Urinary bladder (tissue), 4 donors: ENCODE results near the gene EXOC6B. TPM values are rescaled to one million over a fixed set of nuclear protein-coding genes. Genes with fewer than 3 reads are reported as not detected.

Source experiments
- DNase-seq: peaks from one replicate; pipeline ENCODE4 v3.0.0-alpha.2; 2015; ENCODE audit errors: extremely low spot score
- H3K27ac ChIP-seq: one replicate; pipeline ENCODE4 v1.5.1; 2013; ENCODE audit warnings: low read depth, mild to moderate bottlenecking, moderate library complexity
- H3K36me3 ChIP-seq: one replicate; pipeline ENCODE4 v1.6.1; 2013; ENCODE audit warnings: mild to moderate bottlenecking, moderate library complexity; ENCODE audit not compliant: insufficient read depth
- H3K4me1 ChIP-seq: one replicate; pipeline ENCODE4 v1.6.1; 2013; ENCODE audit warnings: mild to moderate bottlenecking, moderate library complexity; ENCODE audit not compliant: insufficient read depth
- H3K4me3 ChIP-seq: one replicate; pipeline ENCODE4 v1.5.1; 2013; ENCODE audit warnings: low read depth, low read length
- WGBS: extraction: QIAGEN DNeasy Blood & Tissue Kit; methylation state at CpG from one replicate; pipeline ENCODE4 v1.1.7; 2013; 5-methylcytosine and 5-hydroxymethylcytosine counted together
- polyA plus RNA-seq: library from polyadenylated mRNA; stranded (reverse); fragments of 200-250 nt; gene quantifications from one replicate; pipeline ENCODE4 v1.2.3, GENCODE V29; 2013
- total RNA-seq: library from RNA; depleted of rRNA; stranded (reverse); fragments of >200 nt; gene quantifications from one replicate; pipeline ENCODE4 v1.2.3, GENCODE V29; 2014
- donor health status: healthy with polysubstance abuse.
- donor health status: healthy.

EXOC6B gene
- total and polyA plus RNA-seq, 2 donors: 14.5 to 47.6 TPM

GRCh38 chr2:72395096-72395495 lies 430.7 kb downstream of the EXOC6B start:
- 52% methylated on average over 1 of the region's 1 CpG for WGBS
- DNase-seq: no peak
- Histone ChIP-seq H3K27ac (no peak overlapping the region), H3K36me3 (no peaks in the 10 kb centered on the region), H3K4me3 (no peak overlapping the region), H3K4me1 (no peaks in the 10 kb centered on the region)

- H3K4me1 ChIP-seq: no peaks in the 10 kb centered on the region
- no peak overlapping the region for H3K27ac ChIP-seq
- DNase-seq: no peak
- H3K4me3 ChIP-seq: no peak overlapping the region
- H3K36me3 ChIP-seq: no peaks in the 10 kb centered on the region
Observed at GRCh38 chr2:72394541-72395070, 431.2 kb downstream of the EXOC6B start.

DNA sequence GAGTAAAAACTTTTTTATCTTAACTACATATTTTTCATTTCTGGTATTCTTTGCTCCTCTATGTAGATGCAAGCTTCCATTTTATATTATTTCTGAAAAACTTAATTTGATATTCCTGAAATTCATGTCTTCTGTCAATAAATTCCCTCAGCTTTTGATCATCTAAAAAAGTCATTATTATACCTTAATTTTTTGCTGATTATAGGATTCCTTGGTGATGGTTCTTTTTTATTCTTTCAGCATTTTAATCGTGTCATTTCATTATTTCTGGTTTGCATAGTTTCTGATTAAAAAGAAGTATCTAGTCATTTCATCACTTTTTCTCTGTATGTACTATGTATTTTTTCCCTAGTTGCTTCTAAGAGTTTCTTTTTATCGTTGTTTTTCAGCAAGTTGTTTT lies 436.4 kb downstream of the EXOC6B start:
- no peak overlapping the region for H3K27ac ChIP-seq
- H3K4me1 ChIP-seq: no peaks in the 10 kb centered on the region
- H3K4me3 ChIP-seq: no peak overlapping the region
- no peak for DNase-seq
- H3K36me3 ChIP-seq: no peaks in the 10 kb centered on the region
- WGBS: 97% methylated on average over 2 of the region's 2 CpGs

- WGBS: 85% methylated on average over 1 of the region's 1 CpG
Observed at GRCh38 chr2:72388263-72388662, 437.6 kb downstream of the EXOC6B start.

GRCh38 chr2:72386288-72386687 lies 439.5 kb downstream of the EXOC6B start:
- 89% methylated on average over 1 of the region's 1 CpG for WGBS
- no peak overlapping the region for H3K4me3 ChIP-seq
- no peaks in the 10 kb centered on the region for H3K36me3 ChIP-seq
- no peak overlapping the region for H3K27ac ChIP-seq
- no peak for DNase-seq
- H3K4me1 ChIP-seq: no peaks in the 10 kb centered on the region

More at GRCh38 chr2:72388263-72388662, 437.6 kb downstream of the EXOC6B start:
- Histone ChIP-seq H3K4me1 (no peaks in the 10 kb centered on the region), H3K36me3 (no peaks in the 10 kb centered on the region), H3K27ac (no peak overlapping the region), H3K4me3 (no peak overlapping the region)
- no peak for DNase-seq

DNA sequence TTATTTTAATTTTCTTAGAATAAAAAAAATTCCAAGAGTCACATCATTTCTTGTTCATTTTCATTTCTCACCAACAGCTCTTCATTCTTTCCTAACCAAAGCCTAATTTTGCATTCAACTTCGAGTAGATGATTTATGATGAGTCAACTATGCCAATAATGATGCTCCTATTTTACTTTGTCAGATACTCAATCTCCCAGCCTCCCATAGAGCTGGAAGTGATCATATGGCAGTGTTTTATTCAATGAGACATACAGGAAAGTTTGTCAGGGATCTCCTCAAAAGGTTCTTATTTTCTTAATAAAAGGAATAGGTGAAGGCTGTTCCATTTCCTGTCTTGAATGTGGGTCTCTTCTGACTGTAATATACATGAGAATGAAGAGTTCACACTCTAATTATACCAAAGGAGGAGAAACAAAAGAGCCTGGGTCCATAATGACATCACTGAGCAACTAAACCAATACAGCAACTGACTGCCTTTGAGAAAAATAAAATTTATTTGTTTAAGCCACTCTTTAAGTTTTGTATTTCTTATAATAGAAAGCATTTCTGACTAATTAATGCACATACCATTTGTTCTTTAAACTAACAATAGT lies 447.0 kb downstream of the EXOC6B start:
- Histone ChIP-seq H3K4me1 (no peaks in the 10 kb centered on the region), H3K4me3 (no peak overlapping the region), H3K36me3 (peaks cover 3% of the 10 kb centered on the region), H3K27ac (no peak overlapping the region)
- 77% methylated on average over 1 of the region's 1 CpG for WGBS
- DNase-seq: no peak

DNA sequence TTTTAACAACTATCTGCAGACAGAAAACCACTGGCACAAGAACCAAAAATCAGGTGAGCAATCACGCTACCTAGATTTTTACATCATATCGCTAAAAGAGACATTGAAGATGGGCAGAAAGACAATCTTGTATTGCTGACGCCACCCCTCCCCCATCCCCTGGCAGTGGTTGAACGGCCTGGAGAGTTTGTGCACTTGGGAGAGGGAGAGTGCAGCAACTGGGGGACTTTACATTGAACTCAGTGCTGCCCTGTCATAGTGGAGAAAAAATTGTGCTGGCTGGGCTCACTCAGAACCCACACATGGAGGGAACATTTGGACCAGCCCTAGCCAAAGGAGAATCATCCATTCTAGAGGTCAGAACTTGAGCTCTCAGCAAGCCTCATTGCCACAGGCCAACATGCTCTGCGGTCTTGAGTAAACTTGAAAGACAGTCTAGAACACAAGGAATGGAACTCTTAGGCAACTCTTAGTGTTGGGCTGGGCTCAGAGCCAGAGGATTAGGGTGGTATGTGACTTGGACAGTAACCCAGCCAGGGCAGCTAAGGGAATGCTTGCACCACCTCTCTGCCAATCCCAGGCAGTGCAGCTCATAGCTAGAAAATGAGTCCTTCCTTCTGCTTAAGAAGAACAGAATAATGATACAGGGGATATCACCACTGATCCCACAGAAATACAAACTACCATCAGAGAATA lies 458.2 kb downstream of the EXOC6B start:
- Histone ChIP-seq H3K27ac (no peak overlapping the region), H3K4me3 (no peak overlapping the region), H3K4me1 (no peaks in the 10 kb centered on the region), H3K36me3 (no peaks in the 10 kb centered on the region)
- 77% methylated on average over 5 of the region's 5 CpGs for WGBS
- DNase-seq: no peak

DNA sequence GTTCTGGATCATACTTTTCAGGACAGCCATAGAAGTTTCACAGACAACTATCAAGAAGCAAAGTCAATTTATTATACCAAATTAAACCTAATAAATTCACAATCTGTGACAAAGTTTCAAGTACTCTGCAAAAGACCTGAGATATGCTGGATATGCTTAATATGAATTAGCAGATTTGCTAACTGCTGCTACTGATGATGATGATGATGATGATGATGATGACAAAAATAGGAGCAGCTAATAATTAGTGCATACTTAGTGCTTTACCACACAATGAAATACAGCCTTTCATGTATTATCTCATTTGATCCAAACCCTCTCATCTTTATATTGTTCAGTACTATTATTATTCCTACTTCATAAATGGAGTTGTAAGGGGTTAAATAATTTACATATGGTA lies 462.4 kb downstream of the EXOC6B start:
- no peaks in the 10 kb centered on the region for H3K36me3 ChIP-seq
- no peak overlapping the region for H3K27ac ChIP-seq
- no peak overlapping the region for H3K4me3 ChIP-seq
- DNase-seq: no peak
- H3K4me1 ChIP-seq: no peaks in the 10 kb centered on the region

DNA sequence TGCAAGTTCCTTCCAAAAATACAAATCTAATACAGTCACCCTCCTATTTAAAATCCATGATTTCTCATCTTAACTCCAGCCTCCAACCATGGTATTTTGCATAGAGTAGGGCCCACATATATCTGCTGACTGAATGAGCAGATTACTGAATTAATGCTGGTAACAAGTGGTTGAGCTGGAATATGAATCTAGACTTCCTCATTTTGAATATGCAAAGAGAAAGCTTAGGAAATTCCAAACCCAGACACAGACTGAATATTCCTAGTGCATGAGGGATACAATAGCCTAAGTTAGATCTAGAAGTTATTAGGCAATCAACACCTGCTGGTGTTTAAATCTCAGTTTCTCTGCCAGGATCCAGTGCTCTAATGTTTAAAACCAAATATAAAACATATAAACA lies 463.1 kb downstream of the EXOC6B start:
- H3K27ac ChIP-seq: no peak overlapping the region
- H3K36me3 ChIP-seq: no peaks in the 10 kb centered on the region
- H3K4me1 ChIP-seq: no peaks in the 10 kb centered on the region
- DNase-seq: no peak
- H3K4me3 ChIP-seq: no peak overlapping the region

GRCh38 chr2:72361521-72361920 lies 464.3 kb downstream of the EXOC6B start:
- Histone ChIP-seq H3K4me1 (no peaks in the 10 kb centered on the region), H3K27ac (no peak overlapping the region), H3K4me3 (no peak overlapping the region), H3K36me3 (no peaks in the 10 kb centered on the region)
- no peak for DNase-seq
- WGBS: 70% methylated on average over 2 of the region's 2 CpGs

- 96% methylated on average over 1 of the region's 1 CpG for WGBS
- DNase-seq: no peak
- Histone ChIP-seq H3K27ac (no peak overlapping the region), H3K36me3 (no peaks in the 10 kb centered on the region), H3K4me3 (no peak overlapping the region), H3K4me1 (no peaks in the 10 kb centered on the region)
Observed at GRCh38 chr2:72361042-72361441, 464.8 kb downstream of the EXOC6B start.

GRCh38 chr2:72350852-72351251 lies 475.0 kb downstream of the EXOC6B start:
- H3K27ac ChIP-seq: no peak overlapping the region
- 89% methylated on average over 2 of the region's 2 CpGs for WGBS
- DNase-seq: no peak
- no peaks in the 10 kb centered on the region for H3K36me3 ChIP-seq
- H3K4me3 ChIP-seq: no peak overlapping the region
- no peaks in the 10 kb centered on the region for H3K4me1 ChIP-seq

DNA sequence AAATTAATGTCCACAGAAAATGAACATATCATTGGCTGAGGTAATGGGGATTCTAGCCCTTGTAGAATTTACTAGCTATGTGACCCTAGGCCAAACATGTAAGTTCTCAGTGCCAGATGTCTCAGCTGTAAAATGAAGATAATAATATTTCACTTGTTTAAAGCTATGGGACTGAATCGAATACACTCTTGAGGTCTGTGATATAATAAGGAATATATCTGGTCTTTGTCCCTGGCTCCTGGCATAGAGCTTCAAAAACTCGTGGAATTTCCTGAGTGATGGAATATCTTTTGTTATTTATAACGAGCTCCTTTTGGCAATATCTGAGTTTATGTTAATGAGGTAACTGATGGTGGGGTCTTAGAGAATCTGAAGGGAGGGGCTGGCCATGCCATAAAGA lies 476.8 kb downstream of the EXOC6B start:
- Histone ChIP-seq H3K4me1 (no peaks in the 10 kb centered on the region), H3K4me3 (no peak overlapping the region), H3K36me3 (no peaks in the 10 kb centered on the region), H3K27ac (no peak overlapping the region)
- no peak for DNase-seq
- 35% methylated on average over 3 of the region's 3 CpGs for WGBS

DNA sequence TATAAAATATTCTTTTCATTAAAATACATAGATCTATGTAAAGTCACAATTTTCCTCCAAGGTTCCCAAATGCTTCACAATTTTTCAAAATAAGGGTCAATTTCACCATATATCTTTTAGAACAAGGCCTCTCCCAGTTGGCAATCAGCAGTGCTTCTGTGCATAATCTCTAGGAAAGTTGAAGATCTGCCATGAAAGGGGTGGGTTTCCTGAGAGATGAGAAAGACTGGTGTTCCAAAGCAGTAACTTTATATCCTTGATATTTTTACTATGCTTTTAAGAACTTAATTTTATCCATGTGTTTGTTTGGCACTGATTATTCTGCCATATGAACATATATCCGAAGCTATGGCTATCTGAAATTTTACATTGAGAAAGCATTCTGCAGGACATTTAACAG lies 478.8 kb downstream of the EXOC6B start:
- 47% methylated on average over 1 of the region's 1 CpG for WGBS
- no peak for DNase-seq
- H3K36me3 ChIP-seq: no peaks in the 10 kb centered on the region
- H3K4me1 ChIP-seq: no peaks in the 10 kb centered on the region
- no peak overlapping the region for H3K27ac ChIP-seq
- no peak overlapping the region for H3K4me3 ChIP-seq
